Mesothelial cell of epicardium (in vitro differentiated cells): ENCODE measurements around the gene PPEF2. TPM values are rescaled to one million over a fixed set of nuclear protein-coding genes. Genes with fewer than 3 reads are reported as not detected.

Source experiments
- DNase-seq, 2 experiments: peaks; one replicate each; pipeline ENCODE4 v3.0.0; 2021; ENCODE audit warnings: low spot score in 2 of 2; ENCODE audit not compliant: unreplicated experiment in 2 of 2
- H3K27ac Mint-ChIP-seq: 2 replicates; pipeline ENCODE4 v1.8.0; 2021; ENCODE audit warnings: mixed read lengths
- H3K27me3 Mint-ChIP-seq: 2 replicates; pipeline ENCODE4 v1.8.0; 2021; ENCODE audit warnings: low read depth, mixed read lengths
- H3K36me3 Mint-ChIP-seq: 2 replicates; pipeline ENCODE4 v1.8.0; 2021; ENCODE audit warnings: mixed read lengths
- H3K4me1 Mint-ChIP-seq: 2 replicates; pipeline ENCODE4 v1.8.0; 2021; ENCODE audit warnings: mixed read lengths
- H3K4me3 Mint-ChIP-seq: 2 replicates; pipeline ENCODE4 v1.8.0; 2021; ENCODE audit warnings: mild to moderate bottlenecking, moderate library complexity, mixed read lengths
- H3K9me3 Mint-ChIP-seq: 2 replicates; pipeline ENCODE4 v1.8.0; 2021; ENCODE audit warnings: mixed read lengths
- total RNA-seq: library from RNA; stranded (reverse); gene quantifications from 3 replicates; pipeline ENCODE4 v1.2.1, GENCODE V29; 2021
- TF ChIP-seq, protein P1 (sequence below): fragments of 200-600 bp; sonication (generic); IDR thresholded peaks from one replicate; pipeline ENCODE4 v1.5.0; 2021; ENCODE audit warnings: antibody characterized with exemption; ENCODE audit not compliant: unreplicated experiment

The PPEF2 gene
- total RNA-seq, 1 donor from 2014 or later, result not detected

DNA sequence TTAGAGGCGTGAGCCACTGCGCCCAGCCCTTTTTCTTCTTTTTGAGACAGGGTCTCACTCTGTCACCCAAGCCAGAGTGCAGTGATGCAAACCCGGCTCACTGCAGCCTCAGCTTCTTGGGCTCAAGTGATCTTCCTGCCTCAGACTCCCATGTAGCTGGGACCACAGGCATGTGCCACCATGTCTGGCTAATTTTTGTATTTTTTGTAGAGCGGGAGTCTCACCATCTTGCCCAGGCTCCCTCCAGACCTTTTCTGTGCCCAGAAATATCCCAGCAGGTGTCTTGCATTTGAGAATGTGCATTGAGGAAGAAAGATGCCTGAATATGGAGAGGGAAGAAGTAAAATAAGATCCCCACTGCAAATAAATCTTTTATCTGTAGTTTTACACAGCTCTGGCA, 58.7 kb downstream of the PPEF2 start:
- Mint-ChIP-seq H3K27ac (no peak overlapping the region), H3K4me3 (no peak overlapping the region)

DNA sequence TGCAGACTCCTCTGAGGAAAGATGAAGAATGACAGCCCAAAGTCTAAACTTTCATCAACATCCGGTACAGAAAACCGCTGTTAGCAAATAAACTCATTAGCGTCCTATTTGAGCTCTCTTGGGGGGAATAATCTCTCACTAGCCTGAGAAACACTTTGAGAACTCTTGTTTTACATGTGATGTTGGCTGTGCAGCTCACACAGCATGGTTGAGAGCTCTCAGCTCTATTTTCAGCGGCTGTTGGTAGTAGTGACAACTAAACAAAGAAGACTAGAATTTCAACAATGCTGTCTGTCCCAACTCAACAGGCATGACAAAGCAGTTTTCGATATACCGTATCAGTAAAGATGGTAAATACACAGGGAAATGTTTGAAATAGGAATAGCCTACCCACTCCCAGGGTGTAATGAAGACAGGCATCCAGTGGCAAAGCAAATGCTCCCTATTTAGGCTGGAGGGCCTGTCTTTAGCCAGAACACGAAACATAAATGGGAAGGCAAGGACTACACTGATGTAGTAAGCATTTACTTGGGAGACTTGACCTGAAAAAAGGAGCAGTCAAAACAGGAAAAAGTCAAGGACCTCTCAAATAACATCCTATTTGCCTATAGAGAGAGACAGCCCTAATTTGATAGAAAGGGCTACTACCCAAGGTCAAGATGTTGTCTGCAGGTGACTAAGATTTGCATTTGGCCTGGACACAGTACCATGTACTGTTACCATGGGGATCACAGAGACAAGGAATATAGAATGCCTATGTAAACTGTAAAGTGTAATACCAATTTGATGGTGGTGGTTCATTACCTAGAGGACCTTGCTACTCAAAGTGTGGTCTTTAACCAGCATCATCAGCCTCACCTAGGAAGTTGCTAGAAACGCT, 60.4 kb downstream of the PPEF2 start:
- Mint-ChIP-seq H3K4me1 (peaks cover 3% of the 10 kb centered on the region), H3K36me3 (no peaks in the 10 kb centered on the region), H3K9me3 (no peaks in the 10 kb centered on the region), H3K4me3 (no peak overlapping the region), H3K27me3 (no peaks in the 10 kb centered on the region), H3K27ac (no peak overlapping the region)
- TF ChIP-seq, protein P1, sequence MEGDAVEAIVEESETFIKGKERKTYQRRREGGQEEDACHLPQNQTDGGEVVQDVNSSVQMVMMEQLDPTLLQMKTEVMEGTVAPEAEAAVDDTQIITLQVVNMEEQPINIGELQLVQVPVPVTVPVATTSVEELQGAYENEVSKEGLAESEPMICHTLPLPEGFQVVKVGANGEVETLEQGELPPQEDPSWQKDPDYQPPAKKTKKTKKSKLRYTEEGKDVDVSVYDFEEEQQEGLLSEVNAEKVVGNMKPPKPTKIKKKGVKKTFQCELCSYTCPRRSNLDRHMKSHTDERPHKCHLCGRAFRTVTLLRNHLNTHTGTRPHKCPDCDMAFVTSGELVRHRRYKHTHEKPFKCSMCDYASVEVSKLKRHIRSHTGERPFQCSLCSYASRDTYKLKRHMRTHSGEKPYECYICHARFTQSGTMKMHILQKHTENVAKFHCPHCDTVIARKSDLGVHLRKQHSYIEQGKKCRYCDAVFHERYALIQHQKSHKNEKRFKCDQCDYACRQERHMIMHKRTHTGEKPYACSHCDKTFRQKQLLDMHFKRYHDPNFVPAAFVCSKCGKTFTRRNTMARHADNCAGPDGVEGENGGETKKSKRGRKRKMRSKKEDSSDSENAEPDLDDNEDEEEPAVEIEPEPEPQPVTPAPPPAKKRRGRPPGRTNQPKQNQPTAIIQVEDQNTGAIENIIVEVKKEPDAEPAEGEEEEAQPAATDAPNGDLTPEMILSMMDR, result no peak
- DNase-seq, result no peak

More for the DNA sequence above, 58.7 kb downstream of the PPEF2 start:
- no peaks in the 10 kb centered on the region for H3K36me3 Mint-ChIP-seq
- H3K27me3 Mint-ChIP-seq, result no peaks in the 10 kb centered on the region
- H3K4me1 Mint-ChIP-seq, result peaks cover 5% of the 10 kb centered on the region
- no peaks in the 10 kb centered on the region for H3K9me3 Mint-ChIP-seq
- DNase-seq, result no peak
- TF ChIP-seq, protein P1, result no peak

DNA sequence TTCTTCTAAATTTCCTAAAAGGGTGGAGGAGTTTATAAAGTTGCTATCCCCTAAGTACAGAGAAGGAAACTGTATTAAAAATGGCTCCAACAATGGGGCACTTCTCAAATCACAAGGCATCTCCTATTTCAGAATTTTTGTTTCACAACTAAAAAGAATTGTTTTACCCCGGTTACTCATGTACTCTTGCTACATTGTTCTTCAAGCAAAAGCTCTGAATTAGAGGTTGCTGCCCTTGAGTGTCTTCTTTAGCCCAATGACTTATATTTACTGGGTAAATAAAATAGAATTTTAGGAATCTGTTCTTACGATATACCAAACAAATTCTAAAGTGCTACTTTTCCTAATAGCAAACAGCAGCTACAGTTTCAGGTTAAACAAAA, 67.5 kb downstream of the PPEF2 start:
- Mint-ChIP-seq H3K4me3 (no peak overlapping the region), H3K27me3 (no peaks in the 10 kb centered on the region), H3K9me3 (peaks cover 5% of the 10 kb centered on the region), H3K4me1 (no peaks in the 10 kb centered on the region), H3K36me3 (no peaks in the 10 kb centered on the region), H3K27ac (no peak overlapping the region)
- no peak for DNase-seq
- TF ChIP-seq, protein P1, result no peak

DNA sequence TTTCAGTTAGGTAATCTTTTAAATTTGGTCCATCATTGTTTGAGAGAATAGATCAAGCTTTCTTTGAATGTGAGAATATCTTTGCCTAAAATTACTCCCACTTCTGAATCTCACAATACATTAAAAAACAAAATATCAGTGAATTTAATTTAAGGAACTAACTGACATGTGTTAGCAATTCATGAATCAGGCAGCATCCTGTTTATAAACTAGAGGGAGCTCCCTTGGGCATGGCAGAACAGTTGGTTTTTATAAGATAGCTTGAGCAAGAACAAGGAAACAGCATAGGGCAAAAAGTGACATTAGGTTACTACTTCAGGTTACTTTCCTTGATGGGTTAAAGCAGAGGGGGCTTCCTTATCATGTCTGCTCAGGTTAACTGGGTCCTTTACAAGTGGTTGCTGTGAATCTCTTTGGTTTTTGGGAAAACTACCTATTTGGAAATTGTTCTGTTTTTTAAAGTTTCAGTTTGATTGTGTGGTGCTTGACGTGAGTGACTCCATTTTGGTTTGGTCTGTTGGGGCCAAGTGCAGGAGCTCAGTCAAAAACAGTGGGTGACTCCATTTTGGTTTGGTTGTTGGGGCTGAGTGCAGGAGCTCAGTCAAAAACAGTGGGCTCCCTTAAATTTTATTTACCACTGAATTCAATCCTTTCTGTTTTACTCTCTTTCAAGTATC, 68.0 kb downstream of the PPEF2 start:
- no peak overlapping the region for H3K4me3 Mint-ChIP-seq
- TF ChIP-seq, protein P1, result no peak
- no peaks in the 10 kb centered on the region for H3K36me3 Mint-ChIP-seq
- DNase-seq, result no peak
- no peak overlapping the region for H3K27ac Mint-ChIP-seq
- H3K9me3 Mint-ChIP-seq, result peaks cover 5% of the 10 kb centered on the region
- H3K27me3 Mint-ChIP-seq, result no peaks in the 10 kb centered on the region
- H3K4me1 Mint-ChIP-seq, result no peaks in the 10 kb centered on the region

DNA sequence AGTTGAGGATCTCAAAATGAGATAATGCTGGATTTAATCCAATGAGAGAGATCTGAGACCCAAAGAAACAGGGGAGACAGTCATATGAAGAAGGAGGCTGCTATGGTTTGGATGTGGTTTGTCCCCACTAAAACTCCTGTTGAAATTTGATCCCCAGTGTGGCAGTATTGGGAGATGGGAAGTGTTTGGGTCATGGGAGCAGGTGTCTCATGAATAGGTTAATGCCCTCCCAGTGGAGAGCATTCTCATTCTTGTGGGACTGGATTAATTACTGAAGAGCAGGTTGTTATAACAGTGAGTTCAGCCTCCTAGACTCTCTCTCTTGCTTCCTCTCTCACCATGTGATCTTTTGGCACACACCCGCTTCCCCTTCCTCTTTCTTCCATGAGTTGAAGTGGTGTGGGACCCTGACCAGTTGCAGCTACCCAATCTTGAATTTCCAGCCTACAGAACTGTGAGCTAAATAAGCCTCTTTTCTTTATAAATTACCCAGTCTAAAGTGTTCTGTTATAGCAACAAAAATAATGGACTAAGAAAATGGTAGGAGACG, 70.3 kb downstream of the PPEF2 start:
- no peaks in the 10 kb centered on the region for H3K36me3 Mint-ChIP-seq
- H3K27ac Mint-ChIP-seq, result no peak overlapping the region
- no peak overlapping the region for H3K4me3 Mint-ChIP-seq
- no peaks in the 10 kb centered on the region for H3K4me1 Mint-ChIP-seq
- DNase-seq, result no peak
- TF ChIP-seq, protein P1, result no peak
- H3K9me3 Mint-ChIP-seq, result peaks cover 5% of the 10 kb centered on the region
- H3K27me3 Mint-ChIP-seq, result no peaks in the 10 kb centered on the region
